BLaER1 (cell line): ENCODE measurements around the gene EML1.

ENCODE experiments used
- H3K27ac ChIP-seq: shearing (Covaris generic); formaldehyde crosslinking; 2 replicates; pipeline ENCODE4 v1.8.1; 2022
- H3K27me3 ChIP-seq: shearing (Covaris generic); formaldehyde crosslinking; 2 replicates; pipeline ENCODE4 v1.8.1; 2022
- H3K36me3 ChIP-seq: shearing (Covaris generic); formaldehyde crosslinking; 2 replicates; pipeline ENCODE4 v1.8.1; 2022
- H3K4me1 ChIP-seq: shearing (Covaris generic); formaldehyde crosslinking; 2 replicates; pipeline ENCODE4 v1.8.1; 2022
- H3K4me2 ChIP-seq: shearing (Covaris generic); formaldehyde crosslinking; 2 replicates; pipeline ENCODE4 v1.8.1; 2022
- H3K4me3 ChIP-seq: shearing (Covaris generic); formaldehyde crosslinking; 2 replicates; pipeline ENCODE4 v1.8.1; 2022
- H3K9ac ChIP-seq: shearing (Covaris generic); formaldehyde crosslinking; 2 replicates; pipeline ENCODE4 v1.8.1; 2022
- H3K9me3 ChIP-seq: shearing (Covaris generic); formaldehyde crosslinking; 2 replicates; pipeline ENCODE4 v1.8.1; 2022
- H4K20me1 ChIP-seq: shearing (Covaris generic); formaldehyde crosslinking; 2 replicates; pipeline ENCODE4 v1.8.1; 2022
- Cebpa-rat ChIP-seq: shearing (Covaris generic); IDR thresholded peaks from 2 replicates; pipeline ENCODE4 v1.8.1; 2022

Gene EML1

DNA sequence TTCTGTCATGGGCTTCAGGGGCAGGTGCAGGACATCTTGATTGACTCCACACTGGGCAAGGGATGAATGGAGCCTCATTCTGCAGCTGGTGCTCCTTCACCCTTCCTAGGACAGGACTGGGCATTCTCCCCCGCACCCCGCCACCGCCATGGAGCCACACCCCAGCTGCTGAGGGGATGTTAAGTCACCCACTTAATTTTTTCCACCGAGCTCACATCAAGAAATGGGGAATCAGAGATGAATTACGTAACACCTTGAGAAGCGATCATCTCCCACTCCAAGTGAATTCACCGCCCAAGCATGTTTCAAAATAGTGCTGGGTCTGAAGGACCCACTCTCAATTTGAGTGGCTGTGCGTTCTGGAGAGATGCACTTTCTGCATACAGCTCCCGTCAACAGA, 94.2 kb downstream of the EML1 start:
- H3K9ac ChIP-seq = no peak overlapping the region
- H3K4me3 ChIP-seq = no peak overlapping the region
- H3K27me3 ChIP-seq = no peaks in the 10 kb centered on the region
- no peak overlapping the region for H3K27ac ChIP-seq
- H3K4me2 ChIP-seq = no peak overlapping the region
- no peaks in the 10 kb centered on the region for H3K4me1 ChIP-seq
- H3K36me3 ChIP-seq = no peaks in the 10 kb centered on the region
- H4K20me1 ChIP-seq = no peaks in the 10 kb centered on the region
- no peaks in the 10 kb centered on the region for H3K9me3 ChIP-seq
- TF ChIP-seq Cebpa-rat = peak; percentile 31; the same call in 1 of the 2 replicates

DNA sequence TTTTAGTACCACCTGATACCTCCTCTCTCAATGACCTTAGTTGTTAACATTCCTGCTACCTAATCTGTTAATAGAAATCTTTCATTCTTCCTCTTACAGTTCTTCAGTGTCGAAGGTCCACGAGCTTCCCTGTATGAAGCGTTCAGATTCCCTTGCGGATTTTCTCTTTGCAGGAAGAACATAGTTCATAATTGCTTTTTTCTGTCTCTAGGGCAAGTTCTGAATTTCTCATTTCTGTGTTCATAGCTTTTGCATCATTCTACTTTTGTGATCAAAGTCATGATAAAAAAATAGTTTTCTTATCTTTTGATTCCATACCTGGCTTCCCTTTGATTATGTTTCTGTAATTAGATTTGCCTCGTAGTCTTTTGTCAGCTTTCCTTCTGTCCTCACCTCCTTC, 94.9 kb downstream of the EML1 start:
- TF ChIP-seq Cebpa-rat = no peak
- Histone ChIP-seq H3K9ac (no peak overlapping the region), H3K27me3 (no peaks in the 10 kb centered on the region), H3K9me3 (no peaks in the 10 kb centered on the region), H3K4me1 (no peaks in the 10 kb centered on the region), H3K4me2 (no peak overlapping the region), H3K4me3 (no peak overlapping the region), H3K27ac (no peak overlapping the region), H4K20me1 (no peaks in the 10 kb centered on the region), H3K36me3 (no peaks in the 10 kb centered on the region)

DNA sequence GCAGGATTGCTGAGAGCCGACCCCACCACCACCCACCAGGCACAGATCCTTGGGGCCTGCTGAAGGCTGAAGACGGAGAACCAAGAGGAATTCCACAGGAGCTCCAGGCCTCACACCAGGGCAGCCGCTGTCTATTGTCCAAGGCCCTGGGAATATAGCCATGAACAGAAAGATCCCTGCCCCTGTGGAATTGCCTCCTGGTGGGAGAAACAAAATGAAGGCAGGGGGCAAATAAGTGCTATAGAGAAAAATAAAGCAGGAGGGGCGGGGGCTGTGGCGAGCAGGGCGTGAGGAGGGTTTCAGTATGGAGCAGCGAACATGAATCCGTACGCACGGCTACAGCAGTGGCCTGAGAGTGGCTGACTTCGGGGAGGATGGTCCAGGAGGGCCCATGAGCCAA, 96.1 kb downstream of the EML1 start:
- no peaks in the 10 kb centered on the region for H3K36me3 ChIP-seq
- no peak for TF ChIP-seq Cebpa-rat
- no peaks in the 10 kb centered on the region for H3K9me3 ChIP-seq
- no peaks in the 10 kb centered on the region for H3K27me3 ChIP-seq
- H4K20me1 ChIP-seq = no peaks in the 10 kb centered on the region
- H3K4me2 ChIP-seq = no peak overlapping the region
- H3K27ac ChIP-seq = no peak overlapping the region
- no peak overlapping the region for H3K4me3 ChIP-seq
- H3K9ac ChIP-seq = no peak overlapping the region
- no peaks in the 10 kb centered on the region for H3K4me1 ChIP-seq

DNA sequence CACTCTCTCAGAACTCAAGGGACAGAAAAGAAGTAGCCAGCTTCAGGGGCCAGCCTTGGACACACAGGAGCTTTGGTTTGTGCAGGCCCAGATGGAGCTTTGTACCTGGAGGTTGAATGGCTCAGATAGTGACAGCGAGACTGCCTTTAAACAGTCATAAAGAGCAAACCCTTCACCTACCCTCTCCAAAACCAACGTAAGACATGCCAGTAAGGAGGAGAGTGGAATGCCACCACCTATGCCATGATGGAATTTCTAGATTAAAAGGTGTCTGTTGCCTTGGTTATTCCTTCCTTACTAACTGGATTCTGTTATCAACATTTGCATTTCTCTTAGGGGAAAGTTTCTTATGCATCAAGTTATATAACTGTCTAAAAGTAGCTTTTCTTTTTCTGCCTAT, 98.1 kb downstream of the EML1 start:
- Histone ChIP-seq H3K4me2 (no peak overlapping the region), H3K4me1 (no peaks in the 10 kb centered on the region), H3K9ac (no peak overlapping the region), H4K20me1 (no peaks in the 10 kb centered on the region), H3K27ac (no peak overlapping the region), H3K4me3 (no peak overlapping the region), H3K36me3 (no peaks in the 10 kb centered on the region), H3K27me3 (no peaks in the 10 kb centered on the region), H3K9me3 (no peaks in the 10 kb centered on the region)
- no peak for TF ChIP-seq Cebpa-rat

DNA sequence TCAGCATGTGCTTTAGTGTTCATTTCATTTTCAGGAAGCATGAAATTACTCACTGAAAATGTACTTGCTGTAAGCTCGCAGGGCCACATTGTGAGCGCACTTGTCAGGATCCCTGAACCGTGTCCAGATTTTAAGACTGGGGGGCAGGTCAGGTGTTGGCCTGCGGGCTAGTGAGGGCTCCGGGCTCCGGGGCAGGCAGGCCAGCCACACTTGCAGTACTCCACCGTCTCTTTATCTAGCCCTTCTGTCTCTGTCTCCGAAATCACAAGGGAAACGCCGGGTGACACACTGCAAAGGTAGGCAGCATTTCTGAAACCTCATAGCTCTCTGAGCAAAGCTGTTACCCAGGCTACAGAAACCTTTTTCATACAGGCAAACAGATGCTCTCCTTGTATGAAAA, 98.7 kb downstream of the EML1 start:
- H4K20me1 ChIP-seq = no peaks in the 10 kb centered on the region
- TF ChIP-seq Cebpa-rat = no peak
- H3K4me3 ChIP-seq = no peak overlapping the region
- H3K9ac ChIP-seq = no peak overlapping the region
- H3K9me3 ChIP-seq = no peaks in the 10 kb centered on the region
- H3K4me1 ChIP-seq = no peaks in the 10 kb centered on the region
- H3K27ac ChIP-seq = no peak overlapping the region
- H3K36me3 ChIP-seq = no peaks in the 10 kb centered on the region
- H3K4me2 ChIP-seq = no peak overlapping the region
- no peaks in the 10 kb centered on the region for H3K27me3 ChIP-seq

DNA sequence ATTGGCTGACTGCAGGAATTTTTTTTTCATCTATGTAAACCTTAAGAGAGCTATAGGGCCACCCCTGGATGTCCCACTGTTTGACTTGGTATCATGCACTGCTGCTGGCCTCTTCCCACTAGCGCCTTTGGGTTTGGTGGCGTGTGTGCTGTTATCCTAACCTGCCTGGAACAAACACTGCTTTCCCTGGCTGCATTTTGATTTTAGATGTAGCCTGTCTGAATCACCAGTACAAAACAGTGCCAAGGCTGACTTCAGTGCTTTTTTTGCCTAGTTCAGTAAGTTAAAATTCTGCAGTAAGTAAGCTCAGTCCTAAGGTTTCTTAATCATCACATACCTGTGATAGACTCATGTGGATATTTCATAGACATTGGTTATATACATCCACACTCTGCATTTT, 99.2 kb downstream of the EML1 start:
- Histone ChIP-seq H3K9me3 (no peaks in the 10 kb centered on the region), H3K4me3 (no peak overlapping the region), H3K27ac (no peak overlapping the region), H3K36me3 (no peaks in the 10 kb centered on the region), H3K4me2 (no peak overlapping the region), H3K27me3 (no peaks in the 10 kb centered on the region), H3K9ac (no peak overlapping the region), H4K20me1 (no peaks in the 10 kb centered on the region), H3K4me1 (no peaks in the 10 kb centered on the region)
- no peak for TF ChIP-seq Cebpa-rat

DNA sequence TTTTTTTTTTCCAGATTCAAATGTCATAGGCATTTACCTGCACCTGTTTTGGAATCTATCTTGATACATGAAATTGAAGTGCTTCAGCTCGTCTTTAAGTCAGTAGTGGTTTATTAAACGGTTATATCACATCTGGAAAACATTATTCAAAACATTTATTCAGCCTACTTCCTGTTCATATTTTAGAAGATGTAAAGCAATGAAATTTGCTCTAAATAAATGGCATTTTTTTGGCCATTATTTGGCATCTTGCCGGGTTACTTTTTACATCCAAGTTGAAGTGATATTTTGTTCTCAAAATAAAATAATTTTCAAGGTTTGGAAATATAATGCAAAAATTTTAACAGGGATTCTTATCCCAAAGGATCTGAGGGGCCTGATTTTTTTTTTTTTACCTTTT, 103.1 kb downstream of the EML1 start:
- no peak for TF ChIP-seq Cebpa-rat
- no peak overlapping the region for H3K27ac ChIP-seq
- no peaks in the 10 kb centered on the region for H3K4me1 ChIP-seq
- H3K4me3 ChIP-seq = no peak overlapping the region
- no peaks in the 10 kb centered on the region for H3K36me3 ChIP-seq
- H3K4me2 ChIP-seq = no peak overlapping the region
- no peak overlapping the region for H3K9ac ChIP-seq
- no peaks in the 10 kb centered on the region for H3K27me3 ChIP-seq
- no peaks in the 10 kb centered on the region for H4K20me1 ChIP-seq
- no peaks in the 10 kb centered on the region for H3K9me3 ChIP-seq

DNA sequence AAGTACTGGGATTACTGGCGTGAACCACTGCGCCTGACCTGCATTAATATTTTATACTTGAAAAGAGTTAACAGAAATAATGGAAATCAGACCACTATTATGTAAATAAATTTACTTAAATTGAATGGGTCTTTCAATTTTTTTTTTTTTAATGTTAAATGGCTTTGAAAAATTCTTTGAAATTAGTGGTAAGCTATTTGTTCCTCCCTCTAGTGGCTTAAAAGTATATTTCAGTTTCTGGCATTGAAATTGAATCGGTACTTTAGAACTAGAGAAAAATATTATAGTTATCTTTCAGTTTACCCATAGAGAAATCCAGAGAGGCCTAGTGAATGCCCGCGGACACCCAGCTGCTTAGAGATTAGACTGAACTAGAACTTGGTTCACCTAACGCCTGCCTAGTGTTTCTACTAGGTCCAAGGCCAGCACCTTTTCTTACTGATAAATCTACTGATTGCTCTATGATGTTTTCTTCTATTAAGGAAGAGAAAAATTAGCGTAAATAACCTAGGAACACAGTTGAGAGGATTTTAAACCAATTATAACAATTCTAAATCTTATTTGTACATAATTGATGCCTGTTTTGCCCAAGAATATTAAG, 106.5 kb downstream of the EML1 start:
- Histone ChIP-seq H3K27ac (no peak overlapping the region), H3K4me2 (no peak overlapping the region), H3K27me3 (no peaks in the 10 kb centered on the region), H3K9ac (no peak overlapping the region), H3K4me1 (no peaks in the 10 kb centered on the region), H3K4me3 (no peak overlapping the region), H3K36me3 (no peaks in the 10 kb centered on the region), H4K20me1 (no peaks in the 10 kb centered on the region), H3K9me3 (peaks cover 23% of the 10 kb centered on the region)
- no peak for TF ChIP-seq Cebpa-rat

DNA sequence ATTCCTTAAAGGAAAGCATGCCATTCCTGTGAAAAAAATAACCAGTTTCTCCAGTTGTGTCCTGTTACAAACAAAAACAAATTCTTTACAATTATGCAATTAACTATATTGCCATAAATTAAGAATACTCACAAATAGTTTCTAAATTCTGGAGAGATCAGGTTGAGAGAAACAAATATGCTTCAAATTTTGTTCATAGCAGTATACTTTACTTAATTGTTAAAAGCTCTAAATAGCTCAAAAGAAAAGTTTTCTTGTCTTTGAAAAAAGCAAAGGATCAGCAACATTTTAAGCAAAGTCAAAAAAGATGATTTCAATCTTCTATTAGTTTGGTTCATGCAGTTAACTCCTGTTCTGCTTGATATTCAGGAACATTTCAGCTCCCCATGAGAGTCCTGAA, 109.7 kb downstream of the EML1 start:
- Histone ChIP-seq H3K9me3 (peaks cover 30% of the 10 kb centered on the region), H3K36me3 (no peaks in the 10 kb centered on the region), H3K4me3 (no peak overlapping the region), H3K4me2 (no peak overlapping the region), H3K9ac (no peak overlapping the region), H3K27me3 (no peaks in the 10 kb centered on the region), H3K4me1 (no peaks in the 10 kb centered on the region), H3K27ac (no peak overlapping the region), H4K20me1 (no peaks in the 10 kb centered on the region)
- no peak for TF ChIP-seq Cebpa-rat

DNA sequence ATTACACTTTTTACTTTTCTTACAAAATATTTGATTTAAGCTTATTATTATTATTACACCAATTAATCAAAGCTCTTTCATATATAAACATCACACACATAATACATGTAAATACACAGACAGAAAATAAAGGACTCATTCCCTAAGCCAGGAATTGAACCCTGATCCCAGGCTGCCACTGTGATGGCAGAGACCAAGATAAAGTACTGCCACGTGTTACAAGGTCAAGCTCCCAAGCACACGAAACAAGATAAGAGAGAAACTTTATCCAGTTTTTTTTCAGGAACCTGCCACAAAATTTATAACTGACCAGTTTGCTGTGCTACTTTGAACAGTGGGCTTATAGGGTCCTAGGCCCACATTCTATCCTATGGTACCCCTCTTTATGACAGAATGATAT, 111.3 kb downstream of the EML1 start:
- no peak overlapping the region for H3K9ac ChIP-seq
- no peak overlapping the region for H3K27ac ChIP-seq
- H3K4me1 ChIP-seq = no peaks in the 10 kb centered on the region
- no peak overlapping the region for H3K4me3 ChIP-seq
- TF ChIP-seq Cebpa-rat = no peak
- no peaks in the 10 kb centered on the region for H3K36me3 ChIP-seq
- H3K9me3 ChIP-seq = peaks cover 30% of the 10 kb centered on the region
- no peaks in the 10 kb centered on the region for H4K20me1 ChIP-seq
- no peaks in the 10 kb centered on the region for H3K27me3 ChIP-seq
- no peak overlapping the region for H3K4me2 ChIP-seq

DNA sequence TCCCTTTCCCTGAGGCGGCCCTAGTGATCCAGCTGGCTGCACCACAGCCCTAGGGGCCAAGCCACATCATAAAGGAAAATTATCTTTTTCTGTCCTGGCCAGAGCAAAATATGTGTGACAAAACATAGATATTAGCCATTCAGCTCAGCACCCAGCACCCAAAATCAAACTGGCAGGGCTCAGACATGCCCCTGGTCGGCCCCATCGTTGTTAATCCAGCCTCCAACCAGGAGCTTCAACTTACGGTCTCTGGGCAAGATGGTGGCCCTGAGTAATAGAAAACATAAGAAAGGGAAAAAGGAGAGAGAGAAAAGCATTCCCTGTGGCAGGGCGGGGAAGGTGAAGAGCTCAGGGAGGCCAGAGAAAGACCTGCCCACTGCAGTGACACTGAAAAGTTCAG, 111.9 kb downstream of the EML1 start:
- Histone ChIP-seq H3K9ac (no peak overlapping the region), H3K36me3 (no peaks in the 10 kb centered on the region), H3K27ac (no peak overlapping the region), H3K9me3 (peaks cover 30% of the 10 kb centered on the region), H3K4me1 (no peaks in the 10 kb centered on the region), H3K27me3 (no peaks in the 10 kb centered on the region), H3K4me3 (no peak overlapping the region), H4K20me1 (no peaks in the 10 kb centered on the region), H3K4me2 (no peak overlapping the region)
- no peak for TF ChIP-seq Cebpa-rat
